ENCODE data around the gene WWOX.
"Not testable (repeated sequence)": the region's sequence is repeated elsewhere in the genome, so short reads cannot be mapped to it uniquely, and the experiment has no call there.

Gene WWOX

GRCh38 chr16:78099271-78100111, at the start of gene WWOX:
WWOX (plus strand) TSS chr16:78099654.
- peak; percentile 89 for DNase-seq (ENCODE audit: low read depth, low spot score)
- POLR2A ChIA-PET: no interaction called here
- peak within 1 kb of the TSS; percentile 98 for H3K4me3 ChIP-seq (ENCODE audit: low read depth, low read length)
- CTCF ChIA-PET: interaction anchor here (0.5 to 2.9 kb wide), 20 partner anchors 11 to 930 kb away, joined by 3 to 33 read pairs (median 3); no protein-coding TSS in a partner anchor
- peak; percentile 4 for TF ChIP-seq CTCF (IDR thresholded peaks at IDR 0.05; ENCODE audit: insufficient read depth, low read length, missing control alignments)

GRCh38 chr16:78050734-78051400, 48.6 kb upstream of the WWOX start:
- TF ChIP-seq CTCF (IDR thresholded peaks at IDR 0.05; ENCODE audit: insufficient read depth, low read length, missing control alignments): no peak
- CTCF ChIA-PET: no interaction called here
- DNase-seq (ENCODE audit: low read depth, low spot score): no peak
- POLR2A ChIA-PET: no interaction called here
- H3K4me3 ChIP-seq (ENCODE audit: low read depth, low read length): no peak overlapping the region

- no peak overlapping the region for H3K4me3 ChIP-seq (ENCODE audit: low read depth, low read length)
- DNase-seq (ENCODE audit: low read depth, low spot score): no peak
- POLR2A ChIA-PET: no interaction called here
- TF ChIP-seq CTCF (IDR thresholded peaks at IDR 0.05; ENCODE audit: insufficient read depth, low read length, missing control alignments): no peak
- CTCF ChIA-PET: no interaction called here
These were observed 41.5 kb upstream of the WWOX start for GRCh38 chr16:78057803-78058564.

- POLR2A ChIA-PET; CTCF ChIA-PET; DNase-seq (ENCODE audit: low read depth, low spot score); H3K4me3 ChIP-seq (ENCODE audit: low read depth, low read length): not testable (repeated sequence)
These were observed 39.6 kb upstream of the WWOX start for GRCh38 chr16:78059806-78060205.

- no peak for DNase-seq (ENCODE audit: low read depth, low spot score)
- ChIA-PET CTCF (no interaction called here), POLR2A (no interaction called here)
- H3K4me3 ChIP-seq (ENCODE audit: low read depth, low read length): no peak overlapping the region
- TF ChIP-seq CTCF (IDR thresholded peaks at IDR 0.05; ENCODE audit: insufficient read depth, low read length, missing control alignments): no peak
These were observed 39.2 kb upstream of the WWOX start for GRCh38 chr16:78060295-78060694.

- ChIA-PET POLR2A (no interaction called here), CTCF (no interaction called here)
- no peak for DNase-seq (ENCODE audit: low read depth, low spot score)
- TF ChIP-seq CTCF (IDR thresholded peaks at IDR 0.05; ENCODE audit: insufficient read depth, low read length, missing control alignments): no peak
- H3K4me3 ChIP-seq (ENCODE audit: low read depth, low read length): no peak overlapping the region
These were observed 38.6 kb upstream of the WWOX start for GRCh38 chr16:78060809-78061208.

All from AG04449 (cell line).